ENCODE results near the gene ZNF362.
"Not testable (repeated sequence)": the region's sequence is repeated elsewhere in the genome, so short reads cannot be mapped to it uniquely, and the experiment has no call there.

ZNF362 gene

GRCh38 chr1:33235521-33235920 lies 20.8 kb upstream of the ZNF362 start:
- no peak overlapping the region for H3K4me3 ChIP-seq (ENCODE audit: low read depth, low read length)
- no peak for TF ChIP-seq CTCF (IDR thresholded peaks at IDR 0.05; ENCODE audit: borderline replicate concordance, insufficient read depth, low read depth, low read length)

GRCh38 chr1:33236498-33236897 lies 19.8 kb upstream of the ZNF362 start:
- no peak overlapping the region for H3K4me3 ChIP-seq (ENCODE audit: low read depth, low read length)
- no peak for TF ChIP-seq CTCF (IDR thresholded peaks at IDR 0.05; ENCODE audit: borderline replicate concordance, insufficient read depth, low read depth, low read length)

- no peak overlapping the region for H3K4me3 ChIP-seq (ENCODE audit: low read depth, low read length)
- no peak for TF ChIP-seq CTCF (IDR thresholded peaks at IDR 0.05; ENCODE audit: borderline replicate concordance, insufficient read depth, low read depth, low read length)
These were observed 18.7 kb upstream of the ZNF362 start for GRCh38 chr1:33237579-33237978.

GRCh38 chr1:33238194-33238724 lies 18.0 kb upstream of the ZNF362 start:
- H3K4me3 ChIP-seq (ENCODE audit: low read depth, low read length): not testable (repeated sequence)

GRCh38 chr1:33239410-33239809 lies 16.9 kb upstream of the ZNF362 start:
- not testable (repeated sequence) for H3K4me3 ChIP-seq (ENCODE audit: low read depth, low read length)

DNA sequence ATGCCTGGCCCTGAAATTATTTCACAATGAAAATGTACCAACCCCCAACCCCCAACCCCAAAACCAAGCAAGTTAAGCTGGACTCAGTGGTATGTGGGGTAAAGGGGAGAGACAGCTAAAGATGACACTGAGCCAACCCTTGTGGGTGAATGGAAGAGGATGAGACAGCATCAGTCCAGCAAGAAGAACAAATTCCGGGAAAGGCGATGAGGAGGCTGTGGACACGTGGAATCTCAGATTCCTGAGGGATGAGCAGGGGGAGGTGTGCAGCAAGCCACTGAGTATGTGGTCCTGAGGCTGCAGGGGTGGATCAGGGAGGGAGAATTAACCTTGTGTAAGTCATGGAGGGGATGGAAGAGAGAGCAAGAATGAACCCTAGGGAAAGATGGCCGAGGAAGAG lies 14.4 kb upstream of the ZNF362 start:
- H3K4me3 ChIP-seq (ENCODE audit: low read depth, low read length): no peak overlapping the region
- TF ChIP-seq CTCF (IDR thresholded peaks at IDR 0.05; ENCODE audit: borderline replicate concordance, insufficient read depth, low read depth, low read length): no peak

GRCh38 chr1:33242652-33243051 lies 13.6 kb upstream of the ZNF362 start:
- no peak overlapping the region for H3K4me3 ChIP-seq (ENCODE audit: low read depth, low read length)
- no peak for TF ChIP-seq CTCF (IDR thresholded peaks at IDR 0.05; ENCODE audit: borderline replicate concordance, insufficient read depth, low read depth, low read length)

DNA sequence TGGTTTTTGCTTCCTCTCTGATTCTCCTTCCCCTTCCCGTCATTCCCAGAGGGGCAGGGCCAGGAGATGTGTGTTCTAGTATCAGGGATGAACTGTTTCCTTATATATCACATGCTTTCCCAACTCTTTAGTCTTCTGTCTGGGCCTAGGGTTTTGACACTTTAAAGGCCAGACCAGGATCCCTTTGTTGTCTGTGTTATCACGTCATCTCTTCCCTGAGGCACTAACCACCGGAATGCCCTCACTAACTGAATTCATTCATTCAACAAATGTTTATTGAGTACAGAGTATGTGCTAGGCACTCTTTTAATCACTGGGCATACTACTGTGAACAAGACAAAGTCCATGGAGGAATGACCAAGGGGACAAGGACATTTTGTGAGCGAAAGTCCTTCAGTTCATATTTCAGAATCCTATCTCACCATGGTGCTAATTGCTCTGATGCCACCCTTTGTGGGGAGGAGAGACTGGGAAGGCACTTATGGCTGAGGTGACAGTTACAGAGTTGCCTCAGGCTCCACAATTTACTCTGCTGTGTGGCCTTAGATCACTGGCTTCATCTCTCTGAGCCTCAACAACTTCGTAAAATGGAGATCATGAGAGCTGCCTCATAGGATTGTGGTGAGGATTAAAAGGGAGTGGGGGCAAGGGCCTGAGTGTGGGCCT lies 12.0 kb upstream of the ZNF362 start:
- H3K4me3 ChIP-seq (ENCODE audit: low read depth, low read length): no peak overlapping the region
- no peak for TF ChIP-seq CTCF (IDR thresholded peaks at IDR 0.05; ENCODE audit: borderline replicate concordance, insufficient read depth, low read depth, low read length)

Data from GM12875 (cell line).